ENCODE results near the gene TBKBP1.

Gene TBKBP1

GRCh38 chr17:47700471-47701449, 6.8 kb downstream of the TBKBP1 start:
- peak; percentile 80 for DNase-seq

- DNase-seq: no peak
Observed at GRCh38 chr17:47701608-47702007, 7.6 kb downstream of the TBKBP1 start.

GRCh38 chr17:47702391-47702995, 8.5 kb downstream of the TBKBP1 start:
- DNase-seq: no peak

- DNase-seq: no peak
Observed at GRCh38 chr17:47703191-47703591, 9.2 kb downstream of the TBKBP1 start.

- no peak for DNase-seq
Observed at GRCh38 chr17:47703671-47704070, 9.7 kb downstream of the TBKBP1 start.

- DNase-seq: no peak
Observed at GRCh38 chr17:47704116-47704515, 10.2 kb downstream of the TBKBP1 start.

GRCh38 chr17:47704736-47705135, 10.8 kb downstream of the TBKBP1 start:
- no peak for DNase-seq

GRCh38 chr17:47705536-47706530, 11.9 kb downstream of the TBKBP1 start:
- peak; percentile 85 for DNase-seq

- DNase-seq: no peak
Observed at GRCh38 chr17:47707056-47707804, 13.3 kb downstream of the TBKBP1 start.

GRCh38 chr17:47707884-47708283, 13.9 kb downstream of the TBKBP1 start:
- no peak for DNase-seq

GRCh38 chr17:47708312-47708863, 14.4 kb downstream of the TBKBP1 start:
- DNase-seq: no peak

GRCh38 chr17:47708864-47709541, 15.0 kb downstream of the TBKBP1 start:
- no peak for DNase-seq

- no peak for DNase-seq
Observed at GRCh38 chr17:47709594-47709993, 15.6 kb downstream of the TBKBP1 start.

GRCh38 chr17:47711366-47712099, 17.6 kb downstream of the TBKBP1 start:
- DNase-seq: no peak

- DNase-seq: no peak
Observed at GRCh38 chr17:47712330-47713023, 18.5 kb downstream of the TBKBP1 start.

- DNase-seq: no peak
Observed at GRCh38 chr17:47713980-47714700, 20.2 kb downstream of the TBKBP1 start.

- DNase-seq: no peak
Observed at GRCh38 chr17:47714773-47715396, 20.9 kb downstream of the TBKBP1 start.

- no peak for DNase-seq
Observed at GRCh38 chr17:47715669-47716325, 21.8 kb downstream of the TBKBP1 start.

Data from activated CD4-positive, alpha-beta T cell treated with anti-CD3 and anti-CD28 coated beads, Interleukin-2, amount 50 U/mL, for 16 hours (primary cell).